WTC11 (cell line): ENCODE results near the gene XIRP1. TPM values are rescaled to one million over a fixed set of nuclear protein-coding genes. Genes with fewer than 3 reads are reported as not detected.

ENCODE experiments used
- ATAC-seq: fragments of 200-7000 bp; cut with Tn5 transposase; 2 replicates; pipeline ENCODE4 v1.10.0; 2021; ENCODE audit warnings: mild to moderate bottlenecking, moderate library complexity
- CTCF ChIA-PET: fragments of 300-600 bp; sonication (Branson Sonifier 250); formaldehyde crosslinking; loops from one replicate; lab custom pipeline; 2021; ENCODE audit warnings: antibody characterized with exemption; lab: Charles Lee
- POLR2A ChIA-PET: fragments of 350-600 bp; sonication (Branson Sonifier 250); formaldehyde crosslinking; loops from one replicate; lab custom pipeline; 2021; ENCODE audit warnings: antibody characterized with exemption; lab: Charles Lee
- DNase-seq: peaks from one replicate; pipeline ENCODE4 v3.0.0; 2021; ENCODE audit warnings: low spot score
- H3K27ac Mint-ChIP-seq: 2 replicates; pipeline ENCODE4 v1.8.0; 2021; ENCODE audit warnings: mixed read lengths
- H3K27me3 Mint-ChIP-seq: 2 replicates; pipeline ENCODE4 v1.8.0; 2021; ENCODE audit warnings: low read depth, mild to moderate bottlenecking, moderate library complexity, mixed read lengths
- H3K36me3 Mint-ChIP-seq: 2 replicates; pipeline ENCODE4 v1.8.0; 2021; ENCODE audit warnings: mixed read lengths
- H3K4me1 Mint-ChIP-seq: 2 replicates; pipeline ENCODE4 v1.8.0; 2022; ENCODE audit warnings: mixed read lengths
- H3K4me3 Mint-ChIP-seq: 2 replicates; pipeline ENCODE4 v1.8.0; 2021; ENCODE audit warnings: mild to moderate bottlenecking, moderate library complexity, mixed read lengths
- H3K9me3 Mint-ChIP-seq: 2 replicates; pipeline ENCODE4 v1.8.0; 2021; ENCODE audit warnings: mixed read lengths
- ATF6 ChIP-seq: sonication (generic); formaldehyde crosslinking; IDR thresholded peaks from 2 replicates; pipeline ENCODE4 v1.8.1; 2023; ENCODE audit warnings: mild to moderate bottlenecking, missing genetic modification reagents
- ELF4 ChIP-seq: sonication (generic); formaldehyde crosslinking; IDR thresholded peaks from 2 replicates; pipeline ENCODE4 v1.8.1; 2022; ENCODE audit warnings: low read depth, mild to moderate bottlenecking, moderate library complexity, missing genetic modification reagents
- ETV6 ChIP-seq: sonication (generic); formaldehyde crosslinking; IDR thresholded peaks from 2 replicates; pipeline ENCODE4 v1.8.1; 2022; ENCODE audit warnings: mild to moderate bottlenecking, missing genetic modification reagents
- FOXJ3 ChIP-seq: sonication (generic); formaldehyde crosslinking; IDR thresholded peaks from 2 replicates; pipeline ENCODE4 v1.9.0; 2021; ENCODE audit warnings: missing genetic modification reagents, mild to moderate bottlenecking, borderline replicate concordance
- FOXK1 ChIP-seq: sonication (generic); formaldehyde crosslinking; IDR thresholded peaks from 2 replicates; pipeline ENCODE4 v1.8.0; 2022; ENCODE audit warnings: mild to moderate bottlenecking, moderate library complexity, missing genetic modification reagents
- GRHL2 ChIP-seq: fragments of 250-450 bp; sonication (Bioruptor Pico); IDR thresholded peaks from 2 replicates; pipeline ENCODE4 v1.8.0; 2022; ENCODE audit warnings: mild to moderate bottlenecking, moderate library complexity; ENCODE audit not compliant: insufficient replicate concordance, severe bottlenecking
- HMGXB4 ChIP-seq: sonication (generic); formaldehyde crosslinking; IDR thresholded peaks from 2 replicates; pipeline ENCODE4 v1.8.1; 2023; ENCODE audit warnings: mild to moderate bottlenecking, moderate library complexity, missing genetic modification reagents
- NR1H2 ChIP-seq: sonication (generic); formaldehyde crosslinking; IDR thresholded peaks from 2 replicates; pipeline ENCODE4 v1.9.0; 2021; ENCODE audit warnings: mild to moderate bottlenecking, moderate library complexity, missing genetic modification reagents
- PRRX2 ChIP-seq: fragments of 250-450 bp; sonication (Bioruptor Pico); IDR thresholded peaks from 2 replicates; pipeline ENCODE4 v1.8.0; 2021; ENCODE audit warnings: mild to moderate bottlenecking
- TCF7 ChIP-seq: sonication (generic); formaldehyde crosslinking; IDR thresholded peaks from 2 replicates; pipeline ENCODE4 v1.8.0; 2022; ENCODE audit warnings: mild to moderate bottlenecking, low read depth, missing genetic modification reagents, moderate library complexity
- TEAD4 ChIP-seq: sonication (generic); formaldehyde crosslinking; IDR thresholded peaks from 2 replicates; pipeline ENCODE4 v1.8.0; 2022; ENCODE audit warnings: mild to moderate bottlenecking, missing genetic modification reagents
- ZBTB21 ChIP-seq: sonication (generic); formaldehyde crosslinking; IDR thresholded peaks from 2 replicates; pipeline ENCODE4 v1.8.1; 2023; ENCODE audit warnings: mild to moderate bottlenecking, missing genetic modification reagents, borderline replicate concordance
- ZNF416 ChIP-seq: fragments of 250-450 bp; sonication (Bioruptor Pico); IDR thresholded peaks from 2 replicates; pipeline ENCODE4 v1.9.0; 2021; ENCODE audit warnings: mild to moderate bottlenecking, inconsistent platforms
- total RNA-seq: library from RNA; stranded (reverse); gene quantifications from 3 replicates; pipeline ENCODE4 v1.2.3, GENCODE V29; 2021
- TF ChIP-seq, protein P1 (sequence below): sonication (generic); formaldehyde crosslinking; conservative IDR thresholded peaks from 2 replicates; pipeline ENCODE4 v1.8.1; 2022; ENCODE audit warnings: mild to moderate bottlenecking, missing genetic modification reagents
- TF ChIP-seq, protein P2 (sequence below): sonication (generic); formaldehyde crosslinking; IDR thresholded peaks from 2 replicates; pipeline ENCODE4 v1.8.0; 2023; ENCODE audit warnings: mild to moderate bottlenecking, missing genetic modification reagents
- TF ChIP-seq, protein P3 (sequence below): sonication (generic); formaldehyde crosslinking; IDR thresholded peaks from 2 replicates; pipeline ENCODE4 v1.8.0; 2022; ENCODE audit warnings: missing genetic modification reagents
- TF ChIP-seq, protein P4 (sequence below): sonication (generic); formaldehyde crosslinking; IDR thresholded peaks from 2 replicates; pipeline ENCODE4 v1.8.0; 2022; ENCODE audit warnings: mild to moderate bottlenecking, missing genetic modification reagents
- TF ChIP-seq, protein P5 (sequence below): fragments of 250-450 bp; sonication (Bioruptor Pico); IDR thresholded peaks from 2 replicates; pipeline ENCODE4 v1.8.0; 2021; ENCODE audit warnings: mild to moderate bottlenecking

XIRP1 gene
- total RNA-seq, 1 experiment from 2014 or later = not detected

DNA sequence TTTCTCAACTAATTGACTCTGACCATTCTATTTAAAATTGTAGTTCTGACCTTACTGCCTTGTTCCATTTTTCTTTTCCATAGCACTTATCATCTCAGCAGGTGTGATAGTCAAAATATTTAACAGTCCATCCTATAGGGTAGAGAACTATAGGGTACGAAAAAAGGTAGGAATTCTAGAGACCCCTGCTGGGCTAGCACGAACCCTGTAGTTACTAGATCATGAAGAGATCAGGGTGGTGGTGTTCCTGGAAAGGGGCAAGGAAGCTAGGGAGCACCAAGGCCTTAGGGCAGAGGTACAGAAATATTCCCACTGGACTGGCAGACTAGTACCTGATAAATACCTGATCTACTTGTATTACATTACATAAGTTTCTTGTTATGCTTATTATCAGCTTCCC, 31.9 kb upstream of the XIRP1 start:
- H3K9me3 Mint-ChIP-seq = peaks cover 9% of the 10 kb centered on the region
- TF ChIP-seq PRRX2 (CRISPR knock-in tag) (no peak), TEAD4 (no peak), ZBTB21 (CRISPR knock-in tag) (no peak), HMGXB4 (CRISPR knock-in tag) (no peak), ETV6 (CRISPR knock-in tag) (no peak), FOXK1 (CRISPR knock-in tag) (no peak), ATF6 (CRISPR knock-in tag) (no peak), GRHL2 (no peak)
- TF ChIP-seq, protein P1, sequence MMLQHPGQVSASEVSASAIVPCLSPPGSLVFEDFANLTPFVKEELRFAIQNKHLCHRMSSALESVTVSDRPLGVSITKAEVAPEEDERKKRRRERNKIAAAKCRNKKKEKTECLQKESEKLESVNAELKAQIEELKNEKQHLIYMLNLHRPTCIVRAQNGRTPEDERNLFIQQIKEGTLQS (CRISPR knock-in tag) = no peak
- TF ChIP-seq, protein P2, sequence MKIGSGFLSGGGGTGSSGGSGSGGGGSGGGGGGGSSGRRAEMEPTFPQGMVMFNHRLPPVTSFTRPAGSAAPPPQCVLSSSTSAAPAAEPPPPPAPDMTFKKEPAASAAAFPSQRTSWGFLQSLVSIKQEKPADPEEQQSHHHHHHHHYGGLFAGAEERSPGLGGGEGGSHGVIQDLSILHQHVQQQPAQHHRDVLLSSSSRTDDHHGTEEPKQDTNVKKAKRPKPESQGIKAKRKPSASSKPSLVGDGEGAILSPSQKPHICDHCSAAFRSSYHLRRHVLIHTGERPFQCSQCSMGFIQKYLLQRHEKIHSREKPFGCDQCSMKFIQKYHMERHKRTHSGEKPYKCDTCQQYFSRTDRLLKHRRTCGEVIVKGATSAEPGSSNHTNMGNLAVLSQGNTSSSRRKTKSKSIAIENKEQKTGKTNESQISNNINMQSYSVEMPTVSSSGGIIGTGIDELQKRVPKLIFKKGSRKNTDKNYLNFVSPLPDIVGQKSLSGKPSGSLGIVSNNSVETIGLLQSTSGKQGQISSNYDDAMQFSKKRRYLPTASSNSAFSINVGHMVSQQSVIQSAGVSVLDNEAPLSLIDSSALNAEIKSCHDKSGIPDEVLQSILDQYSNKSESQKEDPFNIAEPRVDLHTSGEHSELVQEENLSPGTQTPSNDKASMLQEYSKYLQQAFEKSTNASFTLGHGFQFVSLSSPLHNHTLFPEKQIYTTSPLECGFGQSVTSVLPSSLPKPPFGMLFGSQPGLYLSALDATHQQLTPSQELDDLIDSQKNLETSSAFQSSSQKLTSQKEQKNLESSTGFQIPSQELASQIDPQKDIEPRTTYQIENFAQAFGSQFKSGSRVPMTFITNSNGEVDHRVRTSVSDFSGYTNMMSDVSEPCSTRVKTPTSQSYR = no peak
- TF ChIP-seq, protein P3, sequence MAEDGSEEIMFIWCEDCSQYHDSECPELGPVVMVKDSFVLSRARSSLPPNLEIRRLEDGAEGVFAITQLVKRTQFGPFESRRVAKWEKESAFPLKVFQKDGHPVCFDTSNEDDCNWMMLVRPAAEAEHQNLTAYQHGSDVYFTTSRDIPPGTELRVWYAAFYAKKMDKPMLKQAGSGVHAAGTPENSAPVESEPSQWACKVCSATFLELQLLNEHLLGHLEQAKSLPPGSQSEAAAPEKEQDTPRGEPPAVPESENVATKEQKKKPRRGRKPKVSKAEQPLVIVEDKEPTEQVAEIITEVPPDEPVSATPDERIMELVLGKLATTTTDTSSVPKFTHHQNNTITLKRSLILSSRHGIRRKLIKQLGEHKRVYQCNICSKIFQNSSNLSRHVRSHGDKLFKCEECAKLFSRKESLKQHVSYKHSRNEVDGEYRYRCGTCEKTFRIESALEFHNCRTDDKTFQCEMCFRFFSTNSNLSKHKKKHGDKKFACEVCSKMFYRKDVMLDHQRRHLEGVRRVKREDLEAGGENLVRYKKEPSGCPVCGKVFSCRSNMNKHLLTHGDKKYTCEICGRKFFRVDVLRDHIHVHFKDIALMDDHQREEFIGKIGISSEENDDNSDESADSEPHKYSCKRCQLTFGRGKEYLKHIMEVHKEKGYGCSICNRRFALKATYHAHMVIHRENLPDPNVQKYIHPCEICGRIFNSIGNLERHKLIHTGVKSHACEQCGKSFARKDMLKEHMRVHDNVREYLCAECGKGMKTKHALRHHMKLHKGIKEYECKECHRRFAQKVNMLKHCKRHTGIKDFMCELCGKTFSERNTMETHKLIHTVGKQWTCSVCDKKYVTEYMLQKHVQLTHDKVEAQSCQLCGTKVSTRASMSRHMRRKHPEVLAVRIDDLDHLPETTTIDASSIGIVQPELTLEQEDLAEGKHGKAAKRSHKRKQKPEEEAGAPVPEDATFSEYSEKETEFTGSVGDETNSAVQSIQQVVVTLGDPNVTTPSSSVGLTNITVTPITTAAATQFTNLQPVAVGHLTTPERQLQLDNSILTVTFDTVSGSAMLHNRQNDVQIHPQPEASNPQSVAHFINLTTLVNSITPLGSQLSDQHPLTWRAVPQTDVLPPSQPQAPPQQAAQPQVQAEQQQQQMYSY (CRISPR knock-in tag) = no peak
- TF ChIP-seq, all 79 proteins: peak for 0
- ChIA-PET POLR2A (no interaction called here), CTCF (interaction anchor here (0.6 to 1.3 kb wide), 2 partner anchors 62 to 64 kb away, joined by 4 read pairs; no protein-coding TSS in a partner anchor)
- Mint-ChIP-seq H3K27me3 (peaks cover 3% of the 10 kb centered on the region; the same call in 1 of the 2 replicates), H3K27ac (no peak overlapping the region), H3K36me3 (no peaks in the 10 kb centered on the region), H3K4me1 (no peaks in the 10 kb centered on the region), H3K4me3 (no peak overlapping the region)
- ATAC-seq = no peak
- no peak for DNase-seq

GRCh38 chr3:39222939-39223338, 30.5 kb upstream of the XIRP1 start:
- no peak for DNase-seq
- CTCF ChIA-PET = no interaction called here
- peaks cover 4% of the 10 kb centered on the region for H3K9me3 Mint-ChIP-seq
- peaks cover 3% of the 10 kb centered on the region; the same call in 1 of the 2 replicates for H3K27me3 Mint-ChIP-seq
- no peak for ATAC-seq
- H3K4me3 Mint-ChIP-seq = no peak overlapping the region
- POLR2A ChIA-PET = no interaction called here
- no peaks in the 10 kb centered on the region for H3K36me3 Mint-ChIP-seq
- no peaks in the 10 kb centered on the region for H3K4me1 Mint-ChIP-seq
- no peak overlapping the region for H3K27ac Mint-ChIP-seq
- TF ChIP-seq FOXJ3 (CRISPR knock-in tag) = no peak
- TF ChIP-seq ZNF416 = no peak
- TF ChIP-seq, protein P3 (CRISPR knock-in tag) = no peak
- TF ChIP-seq ELF4 = no peak
- TF ChIP-seq NR1H2 = no peak
- TF ChIP-seq, protein P4, sequence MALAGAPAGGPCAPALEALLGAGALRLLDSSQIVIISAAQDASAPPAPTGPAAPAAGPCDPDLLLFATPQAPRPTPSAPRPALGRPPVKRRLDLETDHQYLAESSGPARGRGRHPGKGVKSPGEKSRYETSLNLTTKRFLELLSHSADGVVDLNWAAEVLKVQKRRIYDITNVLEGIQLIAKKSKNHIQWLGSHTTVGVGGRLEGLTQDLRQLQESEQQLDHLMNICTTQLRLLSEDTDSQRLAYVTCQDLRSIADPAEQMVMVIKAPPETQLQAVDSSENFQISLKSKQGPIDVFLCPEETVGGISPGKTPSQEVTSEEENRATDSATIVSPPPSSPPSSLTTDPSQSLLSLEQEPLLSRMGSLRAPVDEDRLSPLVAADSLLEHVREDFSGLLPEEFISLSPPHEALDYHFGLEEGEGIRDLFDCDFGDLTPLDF (CRISPR knock-in tag) = no peak
- no peak for TF ChIP-seq TCF7 (CRISPR knock-in tag)
- TF ChIP-seq, protein P5, sequence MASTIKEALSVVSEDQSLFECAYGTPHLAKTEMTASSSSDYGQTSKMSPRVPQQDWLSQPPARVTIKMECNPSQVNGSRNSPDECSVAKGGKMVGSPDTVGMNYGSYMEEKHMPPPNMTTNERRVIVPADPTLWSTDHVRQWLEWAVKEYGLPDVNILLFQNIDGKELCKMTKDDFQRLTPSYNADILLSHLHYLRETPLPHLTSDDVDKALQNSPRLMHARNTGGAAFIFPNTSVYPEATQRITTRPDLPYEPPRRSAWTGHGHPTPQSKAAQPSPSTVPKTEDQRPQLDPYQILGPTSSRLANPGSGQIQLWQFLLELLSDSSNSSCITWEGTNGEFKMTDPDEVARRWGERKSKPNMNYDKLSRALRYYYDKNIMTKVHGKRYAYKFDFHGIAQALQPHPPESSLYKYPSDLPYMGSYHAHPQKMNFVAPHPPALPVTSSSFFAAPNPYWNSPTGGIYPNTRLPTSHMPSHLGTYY (CRISPR knock-in tag) = no peak
